PC-9 (cell line): Measurements from ENCODE around the gene PARVG. TPM values are rescaled to one million over a fixed set of nuclear protein-coding genes. Genes with fewer than 3 reads are reported as not detected.

Experiments used
- BruUV-seq: library from RNA; stranded (reverse); fragments of 400-500 nt; replicated peaks from 2 replicates; lab custom pipeline; 2021; lab: Mats Ljungman, UMichigan
- CTCF ChIA-PET: fragments of 300-600 bp; sonication (Branson Sonifier 250); formaldehyde crosslinking; loops from one replicate; lab custom pipeline; 2022; ENCODE audit warnings: antibody characterized with exemption; lab: Charles Lee
- POLR2A ChIA-PET: fragments of 300-600 bp; sonication (Branson Sonifier 250); formaldehyde crosslinking; loops from one replicate; lab custom pipeline; 2022; ENCODE audit warnings: antibody characterized with exemption; ENCODE audit not compliant: unreplicated experiment; lab: Charles Lee
- DNase-seq, 2 experiments: peaks; one replicate each; pipeline versions ENCODE4 v3.0.0 to v3.0.0-alpha.2; 2015 to 2022; ENCODE audit warnings: mixed read lengths in 1 of 2
- H2AFZ ChIP-seq: fragments of 200-600 bp; sonication (generic); 2 replicates; pipeline ENCODE4 v1.8.1; 2017; ENCODE audit warnings: antibody characterized with exemption
- H3F3A ChIP-seq: fragments of 200-600 bp; sonication (generic); 2 replicates; pipeline ENCODE4 v1.8.1; 2017; ENCODE audit warnings: antibody characterized with exemption, mild to moderate bottlenecking, low read depth; ENCODE audit not compliant: insufficient read depth
- H3K27ac ChIP-seq: fragments of 200-600 bp; sonication (generic); 2 replicates; pipeline ENCODE4 v1.6.1; 2016; ENCODE audit warnings: mixed run types
- H3K27me3 ChIP-seq: fragments of 200-600 bp; sonication (generic); 2 replicates; pipeline ENCODE4 v1.6.1; 2016; ENCODE audit warnings: low read depth, mixed run types; ENCODE audit not compliant: insufficient read depth
- H3K36me3 ChIP-seq: fragments of 200-600 bp; sonication (generic); 2 replicates; pipeline ENCODE4 v1.6.1; 2016; ENCODE audit warnings: low read depth, mixed run types
- H3K4me1 ChIP-seq: fragments of 200-600 bp; sonication (generic); replicated peaks from 2 replicates; pipeline ENCODE4 v1.6.1; 2016; ENCODE audit warnings: mixed run types; ENCODE audit not compliant: insufficient read depth
- H3K4me2 ChIP-seq: fragments of 200-600 bp; sonication (generic); 2 replicates; pipeline ENCODE4 v1.6.1; 2017; ENCODE audit warnings: mixed run types
- H3K4me3 ChIP-seq: fragments of 200-600 bp; sonication (generic); 2 replicates; pipeline ENCODE4 v1.6.1; 2016; ENCODE audit warnings: mixed run types
- H3K79me2 ChIP-seq: fragments of 200-600 bp; sonication (generic); 2 replicates; pipeline ENCODE4 v1.6.1; 2017; ENCODE audit warnings: low read depth, mixed run types
- H3K9me2 ChIP-seq: fragments of 200-600 bp; sonication (generic); 2 replicates; pipeline ENCODE4 v1.8.1; 2017; ENCODE audit warnings: mild to moderate bottlenecking; ENCODE audit not compliant: insufficient read depth
- H3K9me3 ChIP-seq: fragments of 200-600 bp; sonication (generic); 2 replicates; pipeline ENCODE4 v1.8.1; 2016; ENCODE audit warnings: low read depth; ENCODE audit not compliant: insufficient read depth
- H4K20me1 ChIP-seq: fragments of 200-600 bp; sonication (generic); 2 replicates; pipeline ENCODE4 v1.8.1; 2017; ENCODE audit not compliant: insufficient read depth
- CTCF ChIP-seq: fragments of 200-600 bp; sonication (generic); conservative IDR thresholded peaks from 2 replicates; pipeline ENCODE4 v1.6.1; 2017; ENCODE audit warnings: mixed run types, antibody characterized with exemption, mild to moderate bottlenecking, moderate library complexity
- EZH2 ChIP-seq: fragments of 200-600 bp; sonication (generic); IDR thresholded peaks from 2 replicates; pipeline ENCODE4 v1.8.0; 2017; ENCODE audit warnings: antibody characterized with exemption, low read depth
- intact Hi-C: fragments of 100-400 bp; cut with micrococcal nuclease; formaldehyde crosslinking; loops from one replicate; pipeline ENCODE4 v1.10.0; 2022; ENCODE audit not compliant: unreplicated experiment
- total RNA-seq: library from RNA; stranded (reverse); gene quantifications from 2 replicates; pipeline ENCODE4 v1.2.3, GENCODE V29; 2021

PARVG gene
- total RNA-seq, 1 experiment from 2014 or later = not detected

- Histone ChIP-seq H3F3A (no peaks in the 10 kb centered on the region), H3K4me2 (no peak overlapping the region), H3K36me3 (no peaks in the 10 kb centered on the region), H3K27ac (no peak overlapping the region), H3K27me3 (no peaks in the 10 kb centered on the region), H3K4me3 (no peak overlapping the region), H3K4me1 (no peaks in the 10 kb centered on the region), H3K79me2 (no peaks in the 10 kb centered on the region), H3K9me3 (no peaks in the 10 kb centered on the region; the same call in 1 of the 2 replicates), H4K20me1 (no peaks in the 10 kb centered on the region), H3K9me2 (no peaks in the 10 kb centered on the region), H2AFZ (no peak overlapping the region)
- DNase-seq = no peak
- CTCF ChIA-PET = no interaction called here
- BruUV-seq = no TSS peak
- POLR2A ChIA-PET = interaction anchor here (0.7 kb wide), 1 partner anchor 1530 kb away, joined by 7 read pairs; no protein-coding TSS in a partner anchor
- intact Hi-C loops = no loop called here
- TF ChIP-seq CTCF (no peak), EZH2 (no peak)
Measured at GRCh38 chr22:44247346-44247745, 66.6 kb downstream of the PARVG start.

GRCh38 chr22:44247923-44248892, 67.5 kb downstream of the PARVG start:
- TF ChIP-seq EZH2 (no peak), CTCF (no peak)
- H4K20me1 ChIP-seq = no peaks in the 10 kb centered on the region
- no peak overlapping the region for H3K4me2 ChIP-seq
- intact Hi-C loops = no loop called here
- H3K36me3 ChIP-seq = no peaks in the 10 kb centered on the region
- H3K4me1 ChIP-seq = no peaks in the 10 kb centered on the region
- ChIA-PET POLR2A (interaction anchor here (0.7 kb wide), 1 partner anchor 1531 kb away, joined by 7 read pairs; no protein-coding TSS in a partner anchor), CTCF (no interaction called here)
- H3K4me3 ChIP-seq = no peak overlapping the region
- no TSS peak for BruUV-seq
- H3K79me2 ChIP-seq = no peaks in the 10 kb centered on the region
- no peaks in the 10 kb centered on the region for H3K27me3 ChIP-seq
- H2AFZ ChIP-seq = no peak overlapping the region
- no peaks in the 10 kb centered on the region for H3F3A ChIP-seq
- no peak for DNase-seq
- no peak overlapping the region for H3K27ac ChIP-seq
- H3K9me3 ChIP-seq = no peaks in the 10 kb centered on the region; the same call in 1 of the 2 replicates
- H3K9me2 ChIP-seq = no peaks in the 10 kb centered on the region

GRCh38 chr22:44248926-44249325, 68.2 kb downstream of the PARVG start:
- no peaks in the 10 kb centered on the region for H3K36me3 ChIP-seq
- no peaks in the 10 kb centered on the region for H3K9me2 ChIP-seq
- H3K27me3 ChIP-seq = no peaks in the 10 kb centered on the region
- H2AFZ ChIP-seq = no peak overlapping the region
- TF ChIP-seq EZH2 (no peak), CTCF (no peak)
- H3K27ac ChIP-seq = no peak overlapping the region
- no peak for DNase-seq
- H3K9me3 ChIP-seq = no peaks in the 10 kb centered on the region; the same call in 1 of the 2 replicates
- no TSS peak for BruUV-seq
- H3K79me2 ChIP-seq = no peaks in the 10 kb centered on the region
- no peak overlapping the region for H3K4me3 ChIP-seq
- CTCF ChIA-PET = no interaction called here
- intact Hi-C loops = no loop called here
- H3K4me1 ChIP-seq = no peaks in the 10 kb centered on the region
- POLR2A ChIA-PET = no interaction called here
- H3F3A ChIP-seq = no peaks in the 10 kb centered on the region
- no peak overlapping the region for H3K4me2 ChIP-seq
- no peaks in the 10 kb centered on the region for H4K20me1 ChIP-seq
